RWPE1 (cell line): ENCODE data around the gene SORCS1.

Experiments
- CTCF ChIA-PET: fragments of 350-600 bp; sonication (Branson Sonifier 250); formaldehyde crosslinking; extraction: SDS; loops from one replicate; lab custom pipeline; 2021; lab: Yijun Ruan, JAX
- POLR2A ChIA-PET: fragments of 400-600 bp; formaldehyde crosslinking; extraction: SDS; loops from one replicate; lab custom pipeline; 2020; ENCODE audit warnings: antibody characterized with exemption; ENCODE audit not compliant: low non-redundant PET; lab: Yijun Ruan, JAX
- DNase-seq: peaks from one replicate; pipeline ENCODE4 v3.0.0; 2012; ENCODE audit warnings: low spot score
- H3K27ac ChIP-seq: fragments of 450-650 bp; 2 replicates; pipeline ENCODE4 v1.5.1; 2017
- TF ChIP-seq, protein P1 (sequence below): fragments of 450-650 bp; conservative IDR thresholded peaks from 2 replicates; pipeline ENCODE4 v1.5.1; 2017; ENCODE audit warnings: low read depth, mild to moderate bottlenecking

Gene SORCS1

DNA sequence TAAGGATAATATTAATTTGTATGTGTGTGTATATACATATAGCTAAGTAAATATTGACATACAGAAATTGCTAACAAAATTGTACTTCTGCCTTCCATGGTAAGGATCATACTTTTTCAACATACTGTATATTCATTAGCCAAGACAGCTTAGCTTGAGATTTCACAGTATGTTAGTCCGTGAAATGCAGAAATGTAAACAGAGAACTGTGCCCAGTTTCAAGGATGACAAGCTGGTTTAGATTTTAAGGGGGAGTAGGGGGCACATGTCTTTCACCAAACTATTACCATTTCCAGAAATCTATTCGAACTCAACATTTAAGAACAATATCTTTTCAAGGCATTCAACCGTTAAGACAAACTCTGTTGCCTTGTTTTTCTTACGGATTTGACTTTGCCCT lies 182.2 kb downstream of the SORCS1 start:
- ChIA-PET CTCF (no interaction called here), POLR2A (no interaction called here)
- no peak for DNase-seq
- TF ChIP-seq, protein P1, sequence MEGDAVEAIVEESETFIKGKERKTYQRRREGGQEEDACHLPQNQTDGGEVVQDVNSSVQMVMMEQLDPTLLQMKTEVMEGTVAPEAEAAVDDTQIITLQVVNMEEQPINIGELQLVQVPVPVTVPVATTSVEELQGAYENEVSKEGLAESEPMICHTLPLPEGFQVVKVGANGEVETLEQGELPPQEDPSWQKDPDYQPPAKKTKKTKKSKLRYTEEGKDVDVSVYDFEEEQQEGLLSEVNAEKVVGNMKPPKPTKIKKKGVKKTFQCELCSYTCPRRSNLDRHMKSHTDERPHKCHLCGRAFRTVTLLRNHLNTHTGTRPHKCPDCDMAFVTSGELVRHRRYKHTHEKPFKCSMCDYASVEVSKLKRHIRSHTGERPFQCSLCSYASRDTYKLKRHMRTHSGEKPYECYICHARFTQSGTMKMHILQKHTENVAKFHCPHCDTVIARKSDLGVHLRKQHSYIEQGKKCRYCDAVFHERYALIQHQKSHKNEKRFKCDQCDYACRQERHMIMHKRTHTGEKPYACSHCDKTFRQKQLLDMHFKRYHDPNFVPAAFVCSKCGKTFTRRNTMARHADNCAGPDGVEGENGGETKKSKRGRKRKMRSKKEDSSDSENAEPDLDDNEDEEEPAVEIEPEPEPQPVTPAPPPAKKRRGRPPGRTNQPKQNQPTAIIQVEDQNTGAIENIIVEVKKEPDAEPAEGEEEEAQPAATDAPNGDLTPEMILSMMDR: no peak
- H3K27ac ChIP-seq: no peak overlapping the region

DNA sequence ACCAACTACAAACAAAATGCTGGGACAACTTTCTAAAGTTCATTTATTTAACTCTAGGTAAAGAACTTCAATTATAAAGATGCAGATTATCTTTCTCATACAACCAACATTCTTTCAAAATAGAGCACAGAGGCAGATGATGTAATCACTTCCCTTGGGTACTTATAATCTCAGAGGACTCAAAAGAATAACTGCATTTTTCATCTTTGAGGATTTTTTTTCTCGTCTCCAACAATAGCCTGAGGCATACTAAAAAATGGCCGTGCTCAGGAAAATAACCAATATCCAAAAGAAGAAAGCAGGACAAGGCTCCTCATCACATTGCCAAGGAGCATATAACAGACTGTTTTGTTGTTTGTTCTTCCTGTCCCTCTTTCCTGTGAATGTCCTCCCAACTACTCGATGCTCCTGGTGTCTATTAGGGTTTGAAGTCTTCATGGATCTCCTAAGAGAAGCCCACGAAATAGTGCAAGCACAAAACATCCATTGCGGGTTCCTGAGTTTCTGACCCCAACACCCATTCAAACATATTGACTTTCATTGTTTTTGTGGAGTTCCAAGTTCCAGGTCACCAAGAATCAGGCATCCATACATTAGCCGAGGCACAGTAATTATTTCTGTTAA lies 182.9 kb downstream of the SORCS1 start:
- ChIA-PET POLR2A (no interaction called here), CTCF (interaction anchor here (0.6 kb wide), 1 partner anchor 51 kb away, joined by 3 read pairs; no protein-coding TSS in a partner anchor)
- TF ChIP-seq, protein P1: no peak
- H3K27ac ChIP-seq: no peak overlapping the region
- no peak for DNase-seq

DNA sequence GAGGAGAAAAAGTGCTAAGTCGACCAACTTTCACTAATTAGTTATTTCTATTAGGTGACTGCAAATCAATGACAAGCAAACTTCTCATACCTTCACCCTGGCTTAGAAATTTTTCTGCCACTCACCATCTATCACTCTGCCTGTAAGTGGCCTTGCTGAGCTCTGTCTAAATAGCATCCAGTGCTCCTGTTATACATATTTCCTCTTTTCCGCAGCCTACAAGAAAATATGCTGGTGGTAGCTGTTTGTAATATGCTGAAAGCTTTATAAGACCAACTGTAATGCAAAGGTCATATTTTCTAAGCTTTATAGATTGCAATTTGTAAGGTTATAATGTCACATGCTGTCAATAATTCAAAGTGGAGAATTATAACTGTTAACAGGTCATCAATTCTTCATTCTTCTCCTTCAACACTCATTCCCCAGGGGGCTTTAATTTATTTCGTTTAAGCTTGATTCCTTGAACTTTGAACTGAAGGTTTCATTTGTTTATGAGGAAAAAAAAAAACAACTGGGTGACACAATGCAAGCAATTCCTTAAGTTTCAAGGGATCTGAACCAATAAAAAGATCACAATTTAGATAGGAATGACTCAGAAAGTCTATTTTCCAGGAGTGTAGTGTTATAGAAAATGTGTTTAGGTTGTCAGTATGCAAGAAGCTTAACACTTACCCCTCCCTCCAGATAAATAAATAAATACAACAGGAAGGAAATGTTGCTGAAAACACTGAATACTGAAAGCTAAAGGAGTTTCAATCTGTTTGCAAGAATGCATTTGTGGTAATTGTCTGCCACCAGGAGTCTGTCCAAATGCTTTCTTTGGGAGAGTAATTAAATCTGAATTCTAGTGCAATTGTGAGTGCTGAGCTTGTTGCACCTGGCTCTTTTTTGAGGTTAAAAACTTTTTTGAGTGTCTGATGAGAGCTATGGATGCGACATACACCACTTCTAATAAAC lies 183.7 kb downstream of the SORCS1 start:
- no peak overlapping the region for H3K27ac ChIP-seq
- no peak for DNase-seq
- CTCF ChIA-PET: interaction anchor here (0.6 kb wide), 2 partner anchors 41 to 50 kb away, joined by 3 read pairs; no protein-coding TSS in a partner anchor
- TF ChIP-seq, protein P1: no peak
- POLR2A ChIA-PET: no interaction called here

DNA sequence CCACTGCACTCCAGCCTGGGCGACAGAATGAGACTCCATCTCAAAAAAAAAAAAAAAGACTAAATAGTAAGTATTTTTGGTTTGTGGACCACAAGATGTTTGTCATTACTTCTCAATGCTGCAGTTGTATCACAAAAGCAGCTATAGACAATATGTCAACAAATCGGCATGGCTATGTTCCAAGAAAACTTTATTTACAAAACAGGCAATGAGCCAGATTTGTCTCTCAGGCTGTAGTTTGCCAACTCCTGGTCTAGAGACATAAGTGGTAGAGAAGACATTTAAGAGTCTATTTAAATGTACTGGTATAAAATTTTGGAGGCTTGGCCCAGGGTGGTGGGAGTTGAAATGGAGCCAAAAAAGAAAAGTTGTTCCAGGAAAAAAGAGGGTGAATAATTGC lies 185.8 kb downstream of the SORCS1 start:
- DNase-seq: no peak
- ChIA-PET POLR2A (no interaction called here), CTCF (no interaction called here)
- H3K27ac ChIP-seq: no peak overlapping the region
- TF ChIP-seq, protein P1: no peak

DNA sequence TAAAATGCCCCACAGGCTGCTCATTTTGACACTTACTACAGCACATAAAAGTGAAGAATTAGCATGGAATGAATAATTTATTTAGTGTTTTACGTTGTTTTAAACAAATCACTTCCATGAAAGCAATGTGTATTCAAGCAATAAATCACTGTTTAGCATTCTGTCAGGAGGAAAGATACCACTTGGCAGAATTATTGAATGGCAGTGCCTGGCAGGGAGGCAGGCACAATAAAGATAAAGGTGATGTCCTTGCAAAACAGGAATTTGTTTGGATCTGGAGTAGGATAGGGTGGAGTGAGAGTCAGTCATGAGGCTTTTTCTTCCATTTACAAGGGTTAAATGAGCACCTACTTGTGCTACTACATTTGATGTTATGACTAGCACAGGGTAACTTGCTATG lies 190.8 kb downstream of the SORCS1 start:
- CTCF ChIA-PET: no interaction called here
- POLR2A ChIA-PET: no interaction called here
- H3K27ac ChIP-seq: no peak overlapping the region
- no peak for DNase-seq
- TF ChIP-seq, protein P1: no peak

DNA sequence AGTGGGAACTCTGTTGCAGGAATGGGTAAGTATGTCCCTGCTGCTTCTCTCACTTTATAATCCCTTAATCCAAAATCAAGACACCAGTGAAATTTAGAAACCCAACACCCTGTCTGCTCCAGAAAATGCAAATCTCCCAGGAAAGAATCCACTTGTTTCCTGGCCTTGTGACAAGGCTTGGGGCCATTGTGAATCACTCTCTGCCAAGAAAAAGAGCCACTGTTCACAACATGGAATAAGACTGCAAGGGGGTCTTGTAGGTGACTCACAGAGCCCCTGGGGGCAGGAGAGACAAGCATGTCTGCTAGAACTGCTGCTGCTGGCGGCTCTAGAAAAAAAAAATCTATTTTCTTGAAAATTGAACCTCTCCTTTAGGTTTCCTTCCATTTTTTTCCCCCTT lies 191.2 kb downstream of the SORCS1 start:
- DNase-seq: no peak
- ChIA-PET POLR2A (no interaction called here), CTCF (no interaction called here)
- TF ChIP-seq, protein P1: no peak
- no peak overlapping the region for H3K27ac ChIP-seq
